IMR-90 (cell line): Measurements from ENCODE around the gene SLC4A1AP. TPM values are rescaled to one million over a fixed set of nuclear protein-coding genes. Genes with fewer than 3 reads are reported as not detected.

Source experiments
- ATAC-seq: fragments of 200-7000 bp; cut with Tn5 transposase; 2 replicates; pipeline ENCODE4 v1.9.1; 2020; ENCODE audit warnings: low read depth, mild to moderate bottlenecking, moderate library complexity
- BruUV-seq: library from RNA; stranded (reverse); fragments of 400-500 nt; replicated peaks from 2 replicates; lab custom pipeline; 2021; lab: Mats Ljungman, UMichigan
- CTCF ChIA-PET: fragments of 300-600 bp; formaldehyde crosslinking; extraction: SDS; loops from one replicate; lab custom pipeline; 2021; ENCODE audit warnings: antibody characterized with exemption; lab: Yijun Ruan, JAX
- POLR2A ChIA-PET: fragments of 300-600 bp; sonication (Branson Sonifier 250); formaldehyde crosslinking; loops from one replicate; lab custom pipeline; 2022; ENCODE audit warnings: antibody characterized with exemption; ENCODE audit not compliant: unreplicated experiment; lab: Charles Lee
- DNase-seq: peaks from one replicate; pipeline ENCODE4 v3.0.0; 2013
- H2AFZ ChIP-seq: replicated peaks from 2 replicates; pipeline ENCODE3; 2013; ENCODE audit warnings: low read length, mild to moderate bottlenecking; ENCODE audit not compliant: poor library complexity
- H2AK5ac ChIP-seq: 2 replicates; pipeline ENCODE4 v1.6.1; 2013; ENCODE audit warnings: low read depth, low read length, inconsistent platforms
- H2AK9ac ChIP-seq: replicated peaks from 2 replicates; pipeline ENCODE3; 2013; ENCODE audit warnings: mild to moderate bottlenecking, low read depth, low read length, moderate library complexity; ENCODE audit not compliant: poor library complexity
- H2BK120ac ChIP-seq: 2 replicates; pipeline ENCODE4 v1.6.1; 2013; ENCODE audit warnings: low read depth, low read length, inconsistent platforms
- H2BK15ac ChIP-seq: 3 replicates; pipeline ENCODE4 v1.6.1; 2013; ENCODE audit warnings: low read depth, low read length, inconsistent platforms
- H2BK20ac ChIP-seq: 2 replicates; pipeline ENCODE4 v1.6.1; 2013; ENCODE audit warnings: low read depth, mild to moderate bottlenecking, inconsistent platforms, low read length, moderate library complexity
- H2BK5ac ChIP-seq: 2 replicates; pipeline ENCODE4 v1.6.1; 2013; ENCODE audit warnings: mild to moderate bottlenecking, low read depth, low read length, inconsistent platforms; ENCODE audit not compliant: poor library complexity, severe bottlenecking
- H3K14ac ChIP-seq: replicated peaks from 2 replicates; pipeline ENCODE4 v1.6.1; 2013; ENCODE audit warnings: low read depth, low read length, inconsistent platforms
- H3K18ac ChIP-seq: 2 replicates; pipeline ENCODE4 v1.6.1; 2013; ENCODE audit warnings: low read depth, low read length, control low read depth
- H3K23ac ChIP-seq: 2 replicates; pipeline ENCODE4 v1.6.1; 2013; ENCODE audit warnings: low read depth, low read length, inconsistent platforms
- H3K27ac ChIP-seq: 2 replicates; pipeline ENCODE4 v1.5.1; 2013; ENCODE audit warnings: mild to moderate bottlenecking, control low read depth, low read length; ENCODE audit not compliant: insufficient read depth
- H3K27me3 ChIP-seq: 2 replicates; pipeline ENCODE4 v1.6.1; 2013; ENCODE audit warnings: low read length; ENCODE audit not compliant: control insufficient read depth, insufficient read depth
- H3K36me3 ChIP-seq: 2 replicates; pipeline ENCODE4 v1.6.1; 2013; ENCODE audit warnings: low read length, mixed read lengths; ENCODE audit not compliant: control insufficient read depth, insufficient read depth
- H3K4ac ChIP-seq: 2 replicates; pipeline ENCODE4 v1.6.1; 2013; ENCODE audit warnings: low read depth, low read length, inconsistent platforms
- H3K4me1 ChIP-seq: 2 replicates; pipeline ENCODE4 v1.6.1; 2013; ENCODE audit warnings: low read length, mixed read lengths; ENCODE audit not compliant: control insufficient read depth, insufficient read depth
- H3K4me2 ChIP-seq: 2 replicates; pipeline ENCODE4 v1.6.1; 2013; ENCODE audit warnings: low read depth, mild to moderate bottlenecking, control low read depth, low read length, moderate library complexity
- H3K4me3 ChIP-seq: 2 replicates; pipeline ENCODE4 v1.5.1; 2013; ENCODE audit warnings: low read depth, mild to moderate bottlenecking, control low read depth, low read length, moderate library complexity; ENCODE audit not compliant: insufficient read depth
- H3K56ac ChIP-seq: 2 replicates; pipeline ENCODE4 v1.6.1; 2013; ENCODE audit warnings: low read length, inconsistent platforms; ENCODE audit not compliant: insufficient read depth; ENCODE audit errors: extremely low read depth
- H3K79me1 ChIP-seq, 2 experiments: 2 replicates each; pipeline ENCODE4 v1.6.1; 2013; ENCODE audit warnings: low read length in 2 of 2, inconsistent platforms in 1 of 2, low read depth in 1 of 2
- H3K9ac ChIP-seq: 2 replicates; pipeline ENCODE4 v1.6.1; 2013; ENCODE audit warnings: low read depth, low read length, control low read depth
- H3K9me1 ChIP-seq: 2 replicates; pipeline ENCODE4 v1.6.1; 2013; ENCODE audit warnings: low read length, inconsistent platforms; ENCODE audit not compliant: insufficient read depth
- H3K9me3 ChIP-seq: 2 replicates; pipeline ENCODE4 v1.6.1; 2013; ENCODE audit warnings: low read length; ENCODE audit not compliant: control insufficient read depth, insufficient read depth
- H4K20me1 ChIP-seq: 2 replicates; pipeline ENCODE4 v1.6.1; 2013; ENCODE audit warnings: low read length, inconsistent platforms; ENCODE audit not compliant: insufficient read depth
- H4K5ac ChIP-seq: 2 replicates; pipeline ENCODE4 v1.6.1; 2013; ENCODE audit warnings: mild to moderate bottlenecking, low read depth, low read length, control low read depth
- H4K8ac ChIP-seq, 2 experiments: 2 replicates each; pipeline ENCODE4 v1.6.1; 2013; ENCODE audit warnings: low read depth in 2 of 2, low read length in 2 of 2, control low read depth in 1 of 2, inconsistent platforms in 1 of 2
- H4K91ac ChIP-seq: 2 replicates; pipeline ENCODE4 v1.6.1; 2013; ENCODE audit warnings: low read depth, low read length, inconsistent platforms; ENCODE audit not compliant: insufficient read depth
- CTCF ChIP-seq: conservative IDR thresholded peaks from 2 replicates; pipeline ENCODE4 v1.5.1; 2012; ENCODE audit warnings: mild to moderate bottlenecking, low read depth, low read length, improper control_type of control experiment
- RAD21 ChIP-seq: IDR thresholded peaks from 2 replicates; pipeline ENCODE4 v1.6.1; 2012; ENCODE audit warnings: low read length, improper control_type of control experiment
- SMC3 ChIP-seq: fragments of 150-350 bp; IDR thresholded peaks from 2 replicates; pipeline ENCODE4 v1.6.1; 2016; ENCODE audit warnings: low read depth, mild to moderate bottlenecking, antibody characterized with exemption, low read length, moderate library complexity
- dilution Hi-C: fragments of 300-500 bp; cut with HindIII; formaldehyde crosslinking; loops from one replicate; pipeline ENCODE4 v1.14.3; 2018; ENCODE audit warnings: low sequenced_read_pairs; ENCODE audit not compliant: unreplicated experiment
- in situ Hi-C: fragments of 300-500 bp; cut with MboI; formaldehyde crosslinking; loops from 3 replicates; pipeline ENCODE4 v1.14.3; 2019; ENCODE audit warnings: low sequenced_read_pairs, inconsistent platforms, mixed read lengths
- intact Hi-C: fragments of 100-400 bp; cut with micrococcal nuclease; formaldehyde crosslinking; loops from 2 replicates; pipeline ENCODE4 v1.10.0; 2022
- polyA plus RNA-seq, 3 experiments: library from polyadenylated mRNA; depleted of rRNA; stranded (reverse); fragments of >200 nt; gene quantifications; 2 replicates each; pipeline ENCODE4 v1.2.3, GENCODE V29; 2012; ENCODE audit warnings: low replicate concordance in 1 of 3
- total RNA-seq: library from RNA; depleted of rRNA; stranded (reverse); fragments of >200 nt; gene quantifications from 2 replicates; pipeline ENCODE4 v1.2.3, GENCODE V29; 2012

SLC4A1AP gene
- total and polyA plus RNA-seq, 2 of the 4 experiments (the other 2 are of a cell fraction): 11.7 to 13.6 TPM

DNA sequence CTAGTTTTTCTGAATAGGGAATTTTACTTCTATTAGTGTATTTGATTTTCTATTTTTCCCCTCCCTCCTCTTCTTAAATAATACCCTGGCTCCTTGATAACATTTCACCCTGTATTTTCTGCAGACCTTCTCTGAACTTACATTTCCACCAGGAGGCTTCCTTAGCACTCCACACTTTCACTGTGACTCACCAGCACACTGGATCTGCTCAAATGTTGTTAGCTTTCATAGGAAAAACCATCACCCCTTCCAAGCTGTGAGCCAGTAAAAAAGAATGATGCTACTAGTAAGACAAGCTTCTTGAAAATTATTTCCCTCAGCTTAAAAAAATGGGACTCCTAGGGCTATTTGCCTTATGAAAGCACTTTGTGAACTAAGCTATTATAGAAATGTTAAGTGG lies 16.4 kb upstream of the SLC4A1AP start:
- DNase-seq: peak; percentile 84
- Histone ChIP-seq H2BK20ac (no peak overlapping the region), H3K4ac (no peak overlapping the region), H2AK9ac (no peak overlapping the region), H4K8ac (no peak overlapping the region), H3K27ac (no peak overlapping the region), H3K79me1 (peaks cover 3 to 4% of the 10 kb centered on the region in 2 experiments; a peak in 2 of 4 replicates), H3K36me3 (peaks cover 28% of the 10 kb centered on the region), H2BK5ac (no peak overlapping the region), H3K18ac (no peak overlapping the region), H4K91ac (no peak overlapping the region), H3K23ac (no peak overlapping the region), H3K4me3 (no peak overlapping the region), H4K5ac (no peak overlapping the region), H3K4me1 (no peaks in the 10 kb centered on the region), H3K14ac (no peak overlapping the region), H2AK5ac (no peak overlapping the region), H3K9ac (no peak overlapping the region), H3K9me3 (no peaks in the 10 kb centered on the region), H3K27me3 (no peaks in the 10 kb centered on the region), H4K20me1 (peaks cover 2% of the 10 kb centered on the region), H3K9me1 (0 out of 2 replicates have a peak, but pooled peaks cover 2% of the 10 kb centered on the region), H2BK15ac (no peak overlapping the region), H2AFZ (no peak overlapping the region), H3K4me2 (no peak overlapping the region), H2BK120ac (no peak overlapping the region), H3K56ac (no peak overlapping the region)
- ATAC-seq: peak; percentile 84
- ChIA-PET CTCF (interaction anchor here (0.6 kb wide), 1 partner anchor 15 kb away, joined by 3 read pairs; no protein-coding TSS in a partner anchor), POLR2A (no interaction called here)
- dilution Hi-C loops (no loop called here), in situ Hi-C loops (no loop called here), intact Hi-C loops (no loop called here)
- BruUV-seq: no TSS peak
- TF ChIP-seq RAD21: no peak
- TF ChIP-seq CTCF: 0 out of 2 replicates have a peak, but pooled peaks have one; percentile 8
- peak; percentile 14; the same call in 1 of the 2 replicates for TF ChIP-seq SMC3
